NCI-H2081 (cell line): ENCODE data around the gene IFIT3.
A peak's percentile ranks its signal among the peaks of the same experiment; 100 is the strongest.
"Not testable (repeated sequence)": the region's sequence is repeated elsewhere in the genome, so short reads cannot be mapped to it uniquely, and the experiment has no call there.

Experiments
- DNase-seq, 2 experiments: peaks; one replicate each; lab custom pipeline; 2025; lab: John Stamatoyannopoulos, UW

IFIT3 gene

GRCh38 chr10:89336241-89336640 lies 8.4 kb downstream of the IFIT3 start:
- DNase-seq, result no peak

- no peak for DNase-seq
These were observed 9.7 kb downstream of the IFIT3 start for GRCh38 chr10:89337484-89337883.

DNA sequence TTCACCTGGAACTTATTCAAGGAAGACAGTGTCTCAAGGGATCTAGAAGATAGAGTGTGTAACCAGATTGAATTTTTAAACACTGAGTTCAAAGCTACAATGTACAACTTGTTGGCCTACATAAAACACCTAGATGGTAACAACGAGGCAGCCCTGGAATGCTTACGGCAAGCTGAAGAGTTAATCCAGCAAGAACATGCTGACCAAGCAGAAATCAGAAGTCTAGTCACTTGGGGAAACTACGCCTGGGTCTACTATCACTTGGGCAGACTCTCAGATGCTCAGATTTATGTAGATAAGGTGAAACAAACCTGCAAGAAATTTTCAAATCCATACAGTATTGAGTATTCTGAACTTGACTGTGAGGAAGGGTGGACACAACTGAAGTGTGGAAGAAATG lies 10.9 kb downstream of the IFIT3 start:
- no peak for DNase-seq

DNA sequence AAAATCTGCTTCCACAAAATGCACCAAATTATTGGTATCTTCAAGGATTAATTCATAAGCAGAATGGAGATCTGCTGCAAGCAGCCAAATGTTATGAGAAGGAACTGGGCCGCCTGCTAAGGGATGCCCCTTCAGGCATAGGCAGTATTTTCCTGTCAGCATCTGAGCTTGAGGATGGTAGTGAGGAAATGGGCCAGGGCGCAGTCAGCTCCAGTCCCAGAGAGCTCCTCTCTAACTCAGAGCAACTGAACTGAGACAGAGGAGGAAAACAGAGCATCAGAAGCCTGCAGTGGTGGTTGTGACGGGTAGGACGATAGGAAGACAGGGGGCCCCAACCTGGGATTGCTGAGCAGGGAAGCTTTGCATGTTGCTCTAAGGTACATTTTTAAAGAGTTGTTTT lies 12.1 kb downstream of the IFIT3 start:
- no peak for DNase-seq

DNA sequence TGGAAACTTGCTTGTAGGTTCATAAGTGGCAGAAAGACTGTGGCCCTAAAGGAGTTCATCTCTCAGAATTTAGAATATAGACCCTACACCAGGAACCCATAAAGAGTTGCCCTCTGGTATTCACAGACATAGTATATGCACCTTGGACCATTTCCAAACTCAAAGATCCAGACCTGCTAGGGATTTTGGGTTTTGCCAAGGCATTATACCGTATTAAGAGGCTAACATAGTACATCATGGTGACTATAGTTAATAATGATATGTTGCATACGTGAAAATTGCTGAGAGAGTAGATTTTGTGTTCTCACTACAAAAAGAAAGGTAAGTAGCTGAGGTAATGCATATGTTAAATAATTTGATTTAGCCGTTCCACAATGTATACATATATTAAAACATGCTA lies 13.9 kb downstream of the IFIT3 start:
- DNase-seq, result no peak

DNA sequence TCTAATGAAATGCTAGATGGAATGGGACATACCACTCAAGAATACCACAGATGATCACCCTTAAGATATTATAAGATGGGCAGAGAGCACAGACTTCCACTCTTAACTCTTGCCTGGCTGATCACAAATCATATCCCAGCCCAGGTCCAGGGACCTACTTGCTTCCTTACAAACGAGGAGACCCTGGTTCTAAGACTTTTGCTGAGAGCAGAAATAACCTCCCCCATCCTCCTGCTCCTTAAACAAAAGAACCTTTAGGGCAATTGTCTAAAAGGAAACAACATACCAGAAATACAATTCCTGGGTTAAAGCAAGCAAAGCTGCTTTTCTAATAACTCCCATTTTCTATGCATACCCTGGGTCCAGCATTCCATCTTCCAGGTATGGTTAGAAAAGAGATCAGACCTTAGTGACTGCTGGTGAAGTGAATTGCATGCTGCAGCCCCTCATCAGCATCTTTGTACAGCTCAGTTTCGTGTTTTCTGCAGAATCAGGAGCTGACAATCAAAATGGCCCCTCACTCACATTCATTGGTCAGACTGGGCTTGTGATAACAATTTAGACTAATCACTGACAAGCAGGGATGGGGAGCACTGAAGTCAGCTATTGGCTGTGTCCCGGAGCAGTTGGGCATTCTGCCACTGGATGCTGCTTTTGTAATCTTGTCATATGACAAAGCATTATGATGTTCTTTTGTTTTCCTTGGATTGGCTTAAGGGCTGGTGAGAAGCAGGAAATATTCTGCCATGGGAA lies 14.6 kb downstream of the IFIT3 start:
- DNase-seq, result peak in 1 of 2 experiments; percentile 3

DNA sequence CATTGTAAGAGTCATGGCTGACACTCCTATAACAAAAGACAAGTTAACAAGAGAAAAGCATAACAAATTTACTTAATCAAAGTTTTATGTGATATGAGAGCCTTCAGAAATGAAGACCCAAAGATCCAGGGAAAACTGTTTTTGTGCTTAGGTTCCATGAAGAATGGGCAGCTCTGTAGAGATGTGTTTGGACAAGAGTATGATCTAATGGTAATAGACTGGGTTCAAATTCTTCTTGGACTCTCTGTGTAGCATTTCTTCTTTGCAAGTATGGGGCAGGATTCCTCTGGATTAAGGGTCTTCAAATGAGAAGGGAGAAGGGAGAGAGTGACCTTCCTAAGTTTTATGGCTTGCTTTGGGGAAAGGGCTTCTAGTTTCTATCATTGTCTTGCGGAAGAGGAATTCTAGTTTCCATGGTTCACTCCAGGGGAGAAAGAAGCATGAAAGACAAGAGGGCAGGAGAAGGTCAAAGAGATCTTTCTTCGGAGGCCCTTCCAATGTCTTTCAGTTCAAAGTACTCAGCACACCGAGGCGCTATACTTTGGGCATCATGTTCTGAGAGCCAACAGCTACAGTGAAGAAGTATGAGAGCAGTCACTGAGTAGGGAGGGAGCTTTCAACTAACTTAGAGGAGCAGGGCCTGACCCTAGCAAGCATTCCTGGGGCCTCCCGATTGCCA lies 15.4 kb downstream of the IFIT3 start:
- DNase-seq, result no peak

GRCh38 chr10:89344156-89344555 lies 16.4 kb downstream of the IFIT3 start:
- DNase-seq, result no peak

GRCh38 chr10:89345367-89346000 lies 17.7 kb downstream of the IFIT3 start:
- no peak for DNase-seq

DNA sequence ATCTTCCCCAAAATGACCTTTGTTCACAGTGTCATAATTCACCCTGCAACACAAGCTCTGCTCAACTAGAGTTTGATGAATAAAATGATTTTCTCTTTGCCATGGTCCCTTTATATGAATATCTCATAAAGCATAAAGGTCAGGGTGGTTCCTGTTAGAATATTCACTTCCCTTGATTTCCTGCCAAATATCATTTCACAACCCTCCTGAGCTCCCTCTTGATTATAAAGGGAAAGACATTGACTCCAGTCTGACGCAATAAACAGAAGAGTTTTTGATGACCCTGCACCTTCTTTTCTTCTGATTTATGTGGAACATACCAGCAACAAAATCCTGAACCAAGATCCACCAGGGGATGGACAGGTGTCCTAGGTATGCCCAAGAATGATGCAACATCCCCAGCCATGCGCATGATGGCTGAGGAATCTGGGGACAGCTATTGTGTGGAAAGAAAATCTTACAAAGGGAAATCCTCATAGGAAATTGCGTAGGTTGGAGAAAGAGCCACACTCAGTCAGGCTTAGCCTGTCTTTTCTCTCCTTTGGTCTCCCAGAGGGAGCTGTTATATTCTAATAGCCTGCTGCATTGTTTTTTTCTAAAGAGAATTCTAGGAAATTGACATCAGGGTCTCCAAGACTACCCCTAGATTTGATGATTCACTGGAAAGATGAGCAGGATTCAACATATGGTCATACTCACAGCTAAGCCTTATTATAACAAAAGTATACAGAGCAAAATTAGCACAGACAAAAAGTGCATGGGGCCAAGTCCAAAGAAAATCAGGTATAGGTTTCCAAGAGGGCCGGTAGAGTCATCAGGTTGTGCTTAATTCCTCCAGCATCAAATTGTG lies 18.8 kb downstream of the IFIT3 start:
- DNase-seq, result no peak

- DNase-seq, result peak in 1 of 2 experiments; percentile 28
These were observed 20.1 kb downstream of the IFIT3 start for GRCh38 chr10:89347701-89348457.

DNA sequence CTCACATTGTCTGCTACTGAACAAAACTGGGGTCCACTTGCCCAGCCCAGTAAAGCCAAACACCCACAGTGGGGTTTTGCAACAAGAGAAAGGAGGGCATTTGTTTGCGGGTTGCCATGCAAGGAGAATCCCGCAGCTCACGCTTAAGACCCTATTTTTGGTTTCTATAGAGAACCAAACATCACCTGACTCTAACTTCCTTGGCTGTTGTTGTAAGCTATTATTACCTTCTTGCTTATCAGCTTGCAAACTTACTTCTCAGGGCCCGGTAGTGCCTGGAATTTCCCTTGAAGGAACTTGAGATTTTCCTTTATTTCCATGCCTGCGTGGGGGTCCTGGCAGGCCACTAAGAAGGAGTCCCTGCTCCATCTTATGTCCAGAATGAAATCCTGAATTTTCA lies 20.7 kb downstream of the IFIT3 start:
- DNase-seq, result no peak

GRCh38 chr10:89348975-89349374 lies 21.2 kb downstream of the IFIT3 start:
- no peak for DNase-seq

DNA sequence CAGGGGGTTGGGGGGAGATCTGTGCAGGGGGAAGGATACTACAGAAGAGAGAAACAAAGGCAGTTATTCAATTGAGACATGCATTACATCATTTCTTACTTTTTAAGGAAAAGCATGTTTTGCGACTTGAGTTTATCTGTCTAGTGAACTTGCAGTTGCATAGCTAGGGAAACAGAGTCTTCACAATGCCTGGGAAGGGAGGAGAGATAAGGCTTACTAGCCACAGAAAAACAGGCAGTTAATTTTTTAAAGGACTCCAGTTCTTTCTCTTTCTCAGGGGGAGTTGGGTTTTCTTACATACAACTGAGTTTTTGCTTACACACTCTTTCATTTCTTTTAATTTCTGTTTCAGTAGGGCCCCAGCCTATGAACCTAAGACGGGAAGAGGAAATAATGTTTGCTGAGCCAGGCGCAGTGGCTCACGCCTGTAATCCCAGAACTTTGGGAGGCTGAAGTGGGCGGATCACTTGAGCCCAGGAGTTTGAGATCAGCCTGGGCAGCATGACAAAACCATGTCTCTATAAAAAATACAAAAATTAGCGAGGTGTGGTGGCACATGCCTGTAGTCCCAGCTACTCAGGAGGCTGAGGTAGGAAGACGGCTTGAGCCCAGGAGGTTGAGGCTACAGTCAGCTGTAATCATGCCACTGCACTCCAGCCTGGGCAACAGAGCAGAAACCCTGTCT lies 23.0 kb downstream of the IFIT3 start:
- DNase-seq, result not testable (repeated sequence)

DNA sequence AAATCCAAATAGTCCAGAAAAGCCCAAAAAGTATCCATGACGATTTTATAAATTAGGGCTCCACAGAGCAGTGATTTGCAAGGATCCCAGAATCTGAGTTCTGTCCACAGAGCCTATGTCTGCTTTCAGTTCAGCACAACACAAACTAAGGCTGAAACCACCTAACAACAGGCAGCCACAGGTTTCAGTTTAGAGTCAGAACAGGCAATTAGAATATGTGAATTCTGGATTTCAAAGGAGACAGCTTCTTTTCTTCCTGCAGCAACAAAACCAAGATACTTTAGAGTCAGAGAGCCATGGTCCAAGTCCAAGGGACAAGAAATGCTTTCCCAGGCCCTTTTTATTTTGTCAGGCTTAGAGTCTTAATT lies 23.6 kb downstream of the IFIT3 start:
- no peak for DNase-seq

GRCh38 chr10:89351780-89352597 lies 24.2 kb downstream of the IFIT3 start:
- DNase-seq, result no peak

DNA sequence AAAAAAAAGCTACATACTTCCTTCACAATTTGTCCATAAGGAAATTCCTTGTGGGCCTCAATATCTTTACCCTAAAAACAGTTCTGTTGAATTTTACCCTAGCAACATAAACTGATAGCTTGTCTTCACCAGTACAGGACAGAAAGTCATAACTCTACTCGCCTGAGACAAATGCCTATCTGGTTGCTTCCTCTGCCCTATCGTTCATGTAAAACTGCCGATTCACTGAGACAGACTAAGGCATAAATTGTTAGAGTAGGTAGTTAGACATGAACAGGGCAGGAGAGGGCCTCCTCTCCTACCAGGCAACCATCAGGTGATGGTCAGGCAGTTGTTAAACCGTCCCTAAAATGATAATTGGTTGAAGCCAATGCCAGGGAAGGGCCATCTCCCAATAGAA lies 25.0 kb downstream of the IFIT3 start:
- DNase-seq, result no peak

GRCh38 chr10:89355394-89355931 lies 27.7 kb downstream of the IFIT3 start:
- no peak for DNase-seq

DNA sequence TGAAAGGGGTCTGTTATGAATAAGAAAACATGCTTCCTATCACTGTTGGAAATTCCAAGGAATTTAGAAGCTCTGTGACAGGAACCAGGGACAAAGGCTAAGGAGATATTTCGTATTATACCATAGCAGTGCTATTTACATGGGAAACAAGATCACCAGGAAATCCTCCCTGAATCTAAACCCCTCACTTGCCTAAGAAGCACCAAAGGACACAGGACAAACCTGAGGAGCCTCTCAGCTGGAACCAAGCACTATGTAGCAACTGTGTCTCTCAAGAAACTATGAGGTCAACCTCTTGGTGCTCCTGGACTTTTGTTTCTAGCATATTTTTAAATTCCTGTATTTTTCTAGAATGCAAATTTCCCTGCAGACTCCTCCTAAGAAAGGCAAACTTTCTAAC lies 29.3 kb downstream of the IFIT3 start:
- no peak for DNase-seq

GRCh38 chr10:89357975-89358374 lies 30.2 kb downstream of the IFIT3 start:
- DNase-seq, result no peak
